Measurements from ENCODE around the gene MXRA7.
A peak's percentile ranks its signal among the peaks of the same experiment; 100 is the strongest.

The MXRA7 gene

DNA sequence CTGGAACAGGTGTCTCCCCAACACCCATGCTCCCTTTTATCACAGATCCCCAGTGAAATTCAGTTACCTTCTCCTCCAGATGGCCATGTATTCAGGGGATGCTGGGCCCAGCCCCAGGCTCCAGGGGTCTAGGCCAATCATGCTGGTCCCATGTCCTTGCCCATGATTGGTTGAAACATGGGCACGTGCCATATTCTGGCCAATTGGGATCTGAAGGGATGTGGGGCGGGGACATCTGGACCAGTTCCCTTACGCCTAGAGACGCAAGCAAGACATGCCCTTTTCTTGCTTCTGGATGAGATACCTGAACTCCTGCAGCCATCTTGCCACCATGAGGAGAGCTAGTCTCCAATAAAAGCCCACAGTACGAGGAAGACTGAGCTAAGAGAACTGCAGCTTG is 36.2 kb downstream of the MXRA7 start:
- no peak for DNase-seq

DNA sequence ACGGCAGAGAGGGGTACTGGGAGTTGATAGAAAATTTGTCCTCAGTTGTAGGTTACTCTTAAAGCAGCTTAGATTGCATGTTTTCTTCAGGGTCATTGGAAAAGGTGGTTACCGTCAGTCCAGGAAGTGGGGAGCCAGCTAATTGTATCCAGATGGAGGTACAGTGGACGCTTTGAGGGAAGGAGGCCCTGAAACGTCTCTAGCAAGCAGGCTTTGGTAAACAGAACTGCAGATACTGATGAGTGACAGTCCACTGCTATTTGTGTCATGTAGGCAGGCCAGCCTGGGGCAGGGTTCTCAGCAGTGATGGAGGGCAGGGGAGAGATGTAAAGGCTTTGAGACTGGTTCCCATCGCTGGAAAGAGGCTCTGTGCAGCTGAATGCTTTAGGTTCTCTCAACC is 37.0 kb downstream of the MXRA7 start:
- no peak for DNase-seq

DNA sequence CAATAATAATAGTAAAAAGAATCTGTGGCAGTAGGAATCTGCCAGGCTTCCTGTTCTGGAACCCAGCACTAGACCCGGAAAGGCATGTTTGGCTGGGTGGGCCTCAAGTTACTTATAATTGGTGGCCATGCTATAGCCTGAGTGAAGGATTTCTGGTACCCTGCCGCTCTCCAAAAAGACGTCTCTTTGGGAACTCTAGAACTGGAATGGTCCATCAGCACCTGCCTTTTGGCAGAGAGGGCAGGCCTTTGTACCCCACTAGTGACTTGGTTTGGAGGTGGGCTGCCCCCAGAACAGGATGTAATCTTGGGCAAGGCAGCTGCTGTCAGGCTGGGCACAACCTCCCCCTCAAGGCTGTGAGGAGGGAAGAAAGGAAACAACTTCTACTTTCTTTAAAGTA is 37.9 kb downstream of the MXRA7 start:
- no peak for DNase-seq

DNA sequence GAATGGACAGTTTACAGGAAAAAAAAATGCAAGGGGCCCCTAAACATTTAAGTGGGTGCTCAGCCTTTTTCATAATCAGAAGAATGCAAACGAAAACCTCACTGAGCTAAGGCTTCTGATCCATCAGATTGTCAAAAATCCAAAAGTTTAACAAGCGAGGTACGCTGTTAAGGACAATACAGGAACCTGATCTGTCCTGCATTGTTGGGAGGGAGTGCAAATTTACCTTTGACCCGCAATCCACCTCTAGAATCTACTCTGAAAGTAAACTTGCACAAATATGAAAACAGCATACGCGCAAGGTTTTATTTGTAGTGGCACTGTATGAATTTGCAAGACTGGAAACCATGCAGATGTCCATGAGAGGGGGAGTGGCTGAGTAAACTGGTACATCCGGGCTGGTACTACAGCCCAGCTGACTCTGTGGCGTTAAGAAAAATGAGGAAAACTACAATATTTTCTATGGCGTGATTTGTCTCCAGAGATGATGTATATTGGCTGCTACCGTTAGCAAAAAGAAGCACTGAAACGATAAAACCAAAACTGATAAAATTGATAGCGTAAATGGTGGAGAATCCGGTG is 38.4 kb downstream of the MXRA7 start:
- DNase-seq: no peak

DNA sequence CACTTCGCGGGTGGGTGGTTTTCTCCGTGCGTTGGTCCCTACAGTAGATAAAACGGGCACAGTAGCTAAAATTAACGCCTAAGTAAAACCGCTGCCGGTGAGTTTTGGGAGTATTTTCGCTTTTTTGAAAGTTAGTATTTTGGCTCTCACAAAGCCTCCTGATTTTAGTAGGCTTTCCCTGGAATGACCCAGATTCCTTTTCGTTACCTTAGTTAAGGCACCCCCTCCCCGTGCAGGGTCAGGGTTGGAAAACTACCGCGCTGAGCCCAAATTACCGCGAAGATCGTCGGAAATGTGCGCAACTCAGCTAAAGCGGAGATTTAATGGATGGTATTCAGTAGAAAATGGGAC is 38.9 kb downstream of the MXRA7 start:
- DNase-seq: no peak

DNA sequence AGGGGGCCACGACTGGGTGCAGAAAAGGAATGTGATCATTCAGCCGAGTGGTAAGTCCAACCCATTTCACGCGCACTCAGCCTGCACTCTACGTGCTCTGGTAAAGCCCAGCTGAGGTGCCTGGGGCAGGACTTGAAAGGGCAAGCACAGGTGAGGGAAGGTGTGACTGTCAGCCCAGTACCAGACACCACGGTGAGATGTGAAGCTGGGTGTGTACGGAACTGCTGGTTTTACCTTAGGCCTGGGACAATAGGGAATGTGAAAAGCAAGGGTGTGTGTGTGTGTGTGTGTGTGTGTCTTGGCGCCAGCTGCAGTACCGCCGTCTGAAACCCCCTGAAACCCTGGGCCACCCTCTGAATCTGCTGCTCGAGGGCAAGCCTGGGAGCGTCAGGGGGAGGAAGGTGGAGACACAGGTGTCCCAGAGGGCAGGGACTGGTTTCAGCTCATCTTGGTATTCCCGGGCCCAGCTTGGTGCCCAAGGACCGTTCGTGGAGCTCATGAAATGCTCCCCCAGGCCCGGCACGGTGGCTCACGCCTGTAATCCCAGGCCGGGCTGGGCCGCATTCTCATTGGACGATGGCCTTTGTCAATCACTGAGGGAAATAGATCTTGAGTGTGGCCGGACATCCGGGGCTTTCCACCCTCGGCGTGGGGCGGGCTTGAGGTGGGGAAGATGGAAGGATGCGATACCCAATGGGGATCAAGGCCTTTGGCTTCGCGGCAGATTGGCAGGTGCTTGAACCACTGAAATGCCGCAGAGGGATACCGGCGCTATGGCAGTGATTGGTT is 39.4 kb downstream of the MXRA7 start:
- DNase-seq: peak; percentile 99

DNA sequence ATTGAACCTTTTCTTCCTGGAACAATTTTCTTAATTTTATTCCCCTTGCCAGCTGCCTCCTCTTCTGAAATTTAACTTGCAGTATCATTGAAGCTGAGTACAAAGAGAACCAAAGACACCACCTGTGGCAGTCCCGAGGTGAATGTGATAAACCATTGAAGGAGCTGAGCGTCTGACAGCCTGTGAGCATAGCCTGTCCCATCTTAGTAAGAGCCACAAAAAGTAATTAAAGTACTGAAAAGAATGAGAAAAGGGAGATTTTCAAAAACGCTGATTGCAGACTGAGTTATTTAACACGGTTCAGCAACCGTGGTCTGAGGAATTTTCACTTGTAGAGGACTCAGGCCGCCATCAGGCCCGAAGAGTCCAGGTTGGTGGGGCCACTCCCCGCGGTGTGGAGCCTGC is 40.0 kb downstream of the MXRA7 start:
- DNase-seq: no peak

DNA sequence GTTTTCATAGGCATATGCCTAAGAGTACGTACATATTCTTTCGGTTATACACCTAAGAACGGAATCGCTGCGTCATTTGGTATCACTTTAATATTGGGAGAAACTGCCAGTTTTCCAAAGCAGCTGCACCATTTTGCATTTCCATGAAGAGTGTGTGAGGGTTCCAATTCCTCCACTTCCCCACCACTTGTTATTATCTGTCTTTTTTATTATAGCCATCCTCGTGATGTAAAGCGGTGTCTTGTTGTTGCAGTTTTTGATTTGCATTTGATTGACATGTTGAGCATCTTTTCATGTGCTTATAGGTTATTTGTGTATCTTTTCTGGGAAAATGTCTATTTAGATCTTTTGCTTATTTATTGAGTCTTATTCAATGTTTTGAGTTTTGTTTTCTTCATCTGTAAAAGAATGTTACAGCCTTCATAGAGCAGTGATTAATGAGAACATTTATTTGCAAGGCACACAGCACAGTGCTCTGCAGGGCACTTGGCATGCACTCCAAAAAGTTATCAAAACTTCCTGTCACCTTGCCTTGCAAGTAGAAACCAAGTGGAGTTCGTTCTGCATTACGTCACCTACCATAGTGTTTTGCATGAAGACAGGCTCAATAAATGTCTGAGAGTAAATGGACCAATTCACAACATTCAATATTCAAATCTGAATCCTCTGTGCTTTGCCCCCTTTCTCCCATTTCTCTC is 40.6 kb downstream of the MXRA7 start:
- no peak for DNase-seq

DNA sequence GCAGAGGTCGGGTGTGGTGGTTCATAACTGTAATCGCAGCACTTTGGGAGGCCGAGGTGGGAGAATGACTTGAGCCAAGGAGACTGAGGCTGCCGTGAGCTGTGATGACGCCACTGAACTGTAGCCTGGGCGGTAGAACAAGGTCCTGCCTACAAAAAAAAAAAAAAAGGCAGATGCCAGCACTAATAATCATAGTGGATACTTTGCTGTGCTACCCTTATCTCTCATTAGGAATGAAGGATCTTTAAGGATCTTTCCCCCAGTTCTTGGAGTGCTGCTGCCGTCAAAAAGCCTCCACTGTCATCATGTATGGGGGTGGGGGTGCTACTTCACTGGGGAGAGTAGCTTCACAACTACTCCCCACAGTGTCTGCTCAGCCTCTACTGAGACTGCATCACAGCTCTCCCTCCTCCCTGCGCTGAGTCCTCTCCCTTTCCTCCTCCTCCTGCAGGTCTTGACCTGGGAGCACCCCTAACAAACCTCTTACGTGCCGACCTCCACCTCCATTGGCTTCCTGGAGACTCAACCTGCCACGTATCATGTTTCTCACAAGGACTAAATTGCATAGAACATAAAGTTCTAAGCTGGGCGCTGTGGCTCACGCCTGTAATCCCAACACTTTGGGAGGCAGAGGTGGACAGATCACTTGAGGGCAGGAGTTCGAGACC is 42.8 kb downstream of the MXRA7 start:
- no peak for DNase-seq

DNA sequence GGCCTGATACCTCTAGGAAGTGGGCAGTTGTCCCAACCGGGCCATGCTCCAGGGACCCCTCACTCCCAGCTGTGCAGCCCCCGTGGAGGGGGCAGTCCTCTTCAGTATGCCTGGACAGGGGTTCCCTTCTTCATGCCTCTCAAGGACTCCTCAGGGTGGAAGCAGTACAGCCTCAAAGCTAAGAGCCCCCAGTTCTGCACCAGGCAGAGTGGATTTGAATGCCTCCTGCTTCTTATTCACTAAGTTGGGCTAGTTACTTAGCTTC is 43.3 kb downstream of the MXRA7 start:
- no peak for DNase-seq

DNA sequence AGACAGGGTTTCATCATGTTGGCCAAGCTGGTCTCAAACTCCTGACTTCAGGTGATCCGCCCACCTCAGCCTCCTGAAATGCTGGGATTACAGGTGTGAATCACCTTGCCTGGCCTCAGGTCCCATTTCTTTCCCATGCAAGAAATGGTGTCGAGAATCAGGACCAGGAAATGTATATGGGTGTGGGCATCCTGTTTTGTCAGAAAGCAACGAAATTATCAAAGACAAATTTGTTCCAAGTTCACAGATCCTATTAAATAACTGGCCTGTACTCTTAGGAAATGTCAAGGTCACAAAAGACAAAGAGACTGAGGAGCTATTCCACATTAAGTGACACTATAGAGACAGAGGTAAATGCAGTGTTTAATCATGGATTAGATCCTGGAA is 50.1 kb downstream of the MXRA7 start:
- no peak for DNase-seq

DNA sequence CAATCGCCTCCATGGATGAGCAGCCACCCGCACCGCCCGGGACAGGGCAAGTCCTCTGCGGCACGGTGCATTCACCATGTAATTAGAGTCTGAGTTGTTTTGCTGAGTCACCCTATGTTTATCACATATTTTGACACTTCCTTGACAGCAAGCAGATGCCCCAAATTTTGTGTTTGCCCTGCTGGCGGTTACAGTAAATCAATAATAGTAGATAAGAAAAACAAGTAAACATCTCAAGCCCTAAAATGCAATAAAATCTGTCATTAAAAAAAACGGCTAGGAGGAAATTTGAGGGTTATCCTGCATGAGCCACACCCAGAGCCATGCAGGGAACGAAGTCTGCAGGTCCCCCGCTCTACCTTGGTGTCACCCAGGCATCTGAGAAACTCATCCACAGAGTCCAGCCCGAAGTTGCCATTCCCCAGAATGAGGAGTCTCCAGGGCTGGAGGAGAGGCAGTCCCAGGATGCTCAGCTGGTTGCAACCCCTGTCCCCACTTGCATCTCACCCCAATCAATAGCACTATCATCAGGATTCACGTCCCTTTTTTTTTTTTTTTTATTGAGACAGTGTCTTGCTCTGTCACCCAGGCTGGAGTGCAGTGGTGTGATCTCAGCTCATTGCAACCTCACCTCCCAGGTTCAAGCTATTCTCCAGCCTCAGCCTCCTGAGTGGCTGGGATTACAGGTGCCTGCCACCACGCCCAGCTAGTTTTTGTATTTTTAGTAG is 50.7 kb downstream of the MXRA7 start:
- peak; percentile 32 for DNase-seq

DNA sequence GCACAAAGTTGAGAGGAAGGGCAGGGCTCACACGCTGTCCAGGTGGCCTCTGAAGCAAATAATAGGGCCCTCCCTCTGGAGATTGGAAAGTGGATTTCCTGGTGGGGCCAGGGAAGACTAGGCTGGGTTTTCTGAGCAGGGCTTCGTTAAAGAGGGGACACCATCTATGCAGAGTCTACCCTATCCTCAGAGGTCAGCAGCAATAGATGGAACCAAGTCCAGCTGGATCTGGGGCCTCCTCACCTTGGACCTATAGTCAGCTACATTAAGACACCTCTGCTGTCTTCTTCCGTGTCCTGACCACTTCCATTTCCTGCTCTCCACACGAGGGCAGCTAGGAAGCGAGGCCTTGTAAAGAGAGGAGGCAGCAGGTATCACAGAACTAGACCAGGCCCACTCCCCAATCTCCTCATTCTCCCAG is 52.5 kb downstream of the MXRA7 start:
- DNase-seq: no peak

DNA sequence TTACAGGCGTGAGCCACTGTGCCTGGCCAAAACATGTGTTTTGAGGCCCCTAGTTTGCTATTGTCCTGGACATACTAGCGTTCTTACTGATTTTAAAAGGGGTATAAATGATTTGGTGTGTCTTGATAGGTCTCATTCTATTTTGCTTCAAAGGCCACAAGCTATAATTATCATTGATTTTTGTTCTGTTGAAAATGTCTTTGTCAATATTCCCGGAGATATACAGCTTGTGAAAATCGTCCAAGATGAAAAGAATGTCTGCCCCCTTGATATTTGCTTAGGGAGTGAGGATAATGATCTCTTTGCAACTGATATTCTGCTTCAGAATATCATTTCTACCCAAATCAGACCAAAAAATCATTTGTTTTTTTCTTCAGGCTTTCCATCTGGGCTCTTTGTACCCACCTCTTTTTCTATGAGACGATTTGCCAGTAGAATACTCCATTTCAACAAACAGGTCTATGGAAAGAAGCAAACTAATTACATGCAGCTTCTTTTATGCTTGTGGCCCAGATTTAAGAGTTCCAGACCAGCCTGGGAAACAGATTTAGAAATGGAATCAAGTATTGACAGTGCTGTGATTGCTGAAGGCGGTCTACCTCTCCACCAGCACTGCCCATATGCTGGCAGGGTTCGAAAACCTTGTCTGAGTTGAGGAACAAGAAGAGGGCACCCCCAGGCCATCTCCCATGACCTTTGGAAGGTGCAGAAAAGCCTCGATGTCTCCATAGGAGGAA is 53.1 kb downstream of the MXRA7 start:
- DNase-seq: no peak

DNA sequence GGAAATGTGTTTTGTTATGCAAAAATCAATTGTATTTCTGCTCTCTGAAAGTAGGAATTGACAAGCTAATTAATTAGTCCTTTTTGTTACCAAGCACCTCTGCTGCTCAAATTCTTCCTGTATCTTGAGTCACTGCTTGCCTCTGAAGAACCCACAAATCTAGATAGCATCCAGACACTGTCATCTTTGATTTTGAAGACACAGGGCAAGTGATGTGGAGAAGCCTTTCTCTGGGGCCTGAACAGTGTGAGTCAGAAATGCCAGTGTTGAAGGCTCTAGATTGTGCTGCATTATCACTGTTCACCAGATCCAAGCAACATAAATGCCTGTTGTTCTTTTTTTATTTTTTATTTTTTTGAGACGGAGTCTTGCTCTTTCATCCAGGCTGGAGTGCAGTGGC is 56.4 kb downstream of the MXRA7 start:
- no peak for DNase-seq

DNA sequence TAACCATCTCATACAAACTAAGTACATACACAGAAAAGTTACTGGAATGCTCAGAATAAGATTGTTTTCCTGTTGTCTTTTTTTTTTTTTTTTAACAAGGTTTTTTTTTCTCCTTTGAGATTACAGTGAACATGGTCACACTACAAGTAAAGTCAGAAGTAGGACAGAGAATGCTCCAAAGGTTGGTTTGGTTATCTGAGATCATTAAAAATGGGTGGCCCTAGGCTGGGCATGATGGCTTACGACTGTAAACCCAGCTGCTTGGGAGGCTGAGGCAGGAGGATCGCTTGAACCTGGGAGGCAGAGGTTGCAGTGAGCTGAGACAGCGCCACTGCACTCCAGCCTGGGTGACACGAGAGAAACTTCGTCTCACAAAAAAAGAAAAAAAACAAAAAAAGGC is 60.3 kb downstream of the MXRA7 start:
- DNase-seq: no peak

DNA sequence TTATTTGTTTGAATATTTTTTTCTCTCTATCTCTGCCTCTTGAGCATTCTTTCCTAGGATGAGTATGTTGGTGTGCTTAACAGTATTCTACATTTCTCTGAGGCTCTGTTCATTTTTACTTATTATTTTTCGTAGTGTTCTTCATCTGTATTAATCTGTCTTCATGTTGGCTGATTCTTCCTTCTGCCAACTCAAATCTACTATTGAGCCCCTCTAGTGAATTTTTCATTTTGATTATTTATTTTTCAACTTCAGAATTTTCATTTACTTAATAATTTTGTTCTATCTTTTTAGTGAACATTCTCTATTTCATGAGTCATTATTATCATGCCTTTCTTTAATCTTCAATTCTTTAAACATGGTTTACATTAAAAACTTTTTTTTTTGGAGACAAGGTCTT is 64.1 kb downstream of the MXRA7 start:
- no peak for DNase-seq

DNA sequence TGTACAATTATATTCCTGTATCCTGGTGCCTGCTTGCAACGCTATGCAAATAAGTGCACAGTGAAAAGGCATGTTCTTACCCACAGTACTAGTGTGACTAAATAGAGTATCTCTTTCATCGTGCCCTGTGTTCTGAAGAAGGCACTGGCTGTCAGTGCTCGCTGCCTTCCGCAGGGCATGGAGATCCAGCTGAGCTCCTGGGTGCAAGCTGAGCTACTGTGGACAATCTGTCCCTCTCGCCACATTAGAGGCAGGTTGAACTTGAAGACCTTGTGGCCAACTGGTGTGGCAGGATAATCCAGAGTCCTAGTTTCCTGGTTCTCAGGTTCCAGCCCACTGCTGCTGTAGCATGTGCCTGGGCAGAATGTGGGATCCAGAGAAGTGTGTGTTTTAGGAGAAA is 65.3 kb downstream of the MXRA7 start:
- no peak for DNase-seq

DNA sequence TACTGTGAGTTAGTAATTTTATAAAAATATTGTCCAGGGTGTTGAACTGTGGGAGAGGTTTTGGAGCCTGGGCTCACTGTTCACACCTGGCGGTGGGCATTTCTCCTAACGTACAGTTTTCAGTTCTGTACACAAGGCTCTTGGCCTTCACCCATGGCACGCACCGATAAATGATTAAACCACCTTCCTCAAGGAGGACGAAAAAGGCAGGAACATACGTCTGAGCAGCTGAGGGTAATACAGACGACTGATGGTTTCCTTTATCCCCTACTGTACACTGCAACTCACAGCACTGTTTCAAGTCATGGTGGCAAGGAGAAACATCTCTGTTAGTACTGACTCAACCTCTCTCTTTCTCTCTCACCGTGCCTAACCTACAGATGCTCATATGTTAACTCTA is 65.8 kb downstream of the MXRA7 start:
- no peak for DNase-seq

DNA sequence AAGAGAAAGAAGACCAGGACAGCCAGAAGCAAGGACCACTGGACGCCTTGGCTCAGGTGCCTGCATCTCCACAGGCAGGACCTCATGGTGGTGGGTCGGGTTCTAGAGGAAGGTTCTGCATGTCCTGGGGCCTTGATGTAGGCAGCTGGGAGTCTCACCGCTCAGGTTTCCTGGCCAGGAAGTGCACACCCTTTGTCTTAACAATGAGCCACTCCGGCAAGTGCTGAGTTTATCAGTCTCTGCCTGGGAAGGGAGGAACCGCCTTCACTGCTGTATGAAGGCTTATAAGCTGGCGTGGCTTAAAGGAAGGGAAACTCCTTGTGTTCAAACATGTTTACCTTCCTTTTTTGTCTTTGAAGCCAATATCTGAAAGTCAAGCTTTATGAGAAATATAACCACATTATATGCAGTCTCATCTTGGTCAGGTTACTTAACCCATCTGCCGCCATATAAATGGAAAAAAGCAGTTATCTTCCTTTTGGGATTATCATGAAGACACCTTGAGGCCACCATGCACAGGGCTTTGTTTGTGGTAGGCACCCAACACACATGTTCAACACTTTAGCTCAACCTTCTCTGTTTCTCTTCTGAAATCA is 67.1 kb downstream of the MXRA7 start, which contains the start of gene ST6GALNAC1:
ST6GALNAC1 (minus strand) TSS at position 205 of the 596 bp plus-strand sequence; CDS start at position 86, 119 bp downstream.
- DNase-seq: no peak

DNA sequence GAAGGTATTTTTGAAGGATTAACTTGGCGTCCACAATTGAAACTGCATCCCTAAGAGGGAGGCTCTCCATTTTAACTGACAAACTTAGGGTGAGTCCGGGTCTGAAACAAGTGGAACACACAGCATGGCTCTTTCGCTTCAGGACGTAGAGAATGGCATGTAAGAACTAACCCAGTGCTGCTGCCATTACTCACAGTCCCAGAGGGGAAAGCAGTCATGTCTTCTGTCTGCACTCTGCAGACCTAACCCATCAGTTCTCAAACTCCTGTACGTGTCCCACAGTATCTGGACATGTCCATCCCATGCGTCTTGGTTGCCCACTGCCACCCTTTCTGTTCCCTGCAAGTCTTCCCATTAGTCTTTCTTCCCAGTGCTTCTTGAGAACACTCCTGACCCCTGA is 67.8 kb downstream of the MXRA7 start:
- DNase-seq: no peak

DNA sequence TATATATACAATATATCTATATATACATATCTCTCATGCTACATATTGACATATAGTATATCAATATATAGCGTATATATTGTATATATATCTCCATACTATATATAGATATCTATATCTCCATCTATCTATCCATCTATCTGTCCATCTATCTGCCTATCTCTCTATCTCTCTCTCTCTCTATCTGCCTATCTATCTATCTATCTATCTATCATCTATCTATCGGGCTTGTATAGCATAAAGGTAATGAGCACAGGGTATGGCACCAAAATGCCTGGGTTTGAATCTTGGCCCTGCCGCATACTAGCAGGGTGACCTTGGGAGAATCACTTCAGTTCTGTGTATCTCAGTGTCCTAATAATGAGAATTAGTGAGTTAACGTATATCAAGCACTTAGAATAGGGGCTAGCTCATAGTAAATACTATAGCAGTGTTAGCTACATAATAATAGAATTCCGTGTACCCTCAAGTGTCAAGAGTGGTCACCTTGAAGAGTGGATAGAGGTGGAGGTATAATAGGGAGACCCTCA is 68.7 kb downstream of the MXRA7 start:
- DNase-seq: no peak

Measured in retina (tissue), 1 donor.